ENCODE data around the gene N4BP2.

DNA sequence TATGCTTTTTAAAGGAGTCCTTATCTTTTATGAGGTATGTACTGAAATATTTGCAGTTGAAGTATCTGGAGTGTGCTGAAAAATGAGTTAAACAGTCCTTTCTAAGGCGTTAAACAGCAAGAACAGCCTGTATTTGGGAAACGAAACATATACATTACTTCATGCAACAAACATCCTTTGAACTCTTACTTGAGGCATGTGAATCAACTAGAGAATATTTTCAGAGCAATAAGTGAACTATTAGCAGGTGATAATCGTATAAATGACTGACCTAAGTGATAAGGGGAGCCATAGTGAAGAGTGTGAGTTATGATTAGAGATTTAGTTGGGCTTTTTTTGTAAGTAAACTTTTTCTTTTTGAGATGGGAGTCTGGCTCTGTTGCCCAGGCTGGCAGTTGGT, 94.3 kb downstream of the N4BP2 start:
- no peak for TF ChIP-seq RAD21 (IDR thresholded peaks at IDR 0.05; ENCODE audit: low read depth)
- TF ChIP-seq, protein P1, sequence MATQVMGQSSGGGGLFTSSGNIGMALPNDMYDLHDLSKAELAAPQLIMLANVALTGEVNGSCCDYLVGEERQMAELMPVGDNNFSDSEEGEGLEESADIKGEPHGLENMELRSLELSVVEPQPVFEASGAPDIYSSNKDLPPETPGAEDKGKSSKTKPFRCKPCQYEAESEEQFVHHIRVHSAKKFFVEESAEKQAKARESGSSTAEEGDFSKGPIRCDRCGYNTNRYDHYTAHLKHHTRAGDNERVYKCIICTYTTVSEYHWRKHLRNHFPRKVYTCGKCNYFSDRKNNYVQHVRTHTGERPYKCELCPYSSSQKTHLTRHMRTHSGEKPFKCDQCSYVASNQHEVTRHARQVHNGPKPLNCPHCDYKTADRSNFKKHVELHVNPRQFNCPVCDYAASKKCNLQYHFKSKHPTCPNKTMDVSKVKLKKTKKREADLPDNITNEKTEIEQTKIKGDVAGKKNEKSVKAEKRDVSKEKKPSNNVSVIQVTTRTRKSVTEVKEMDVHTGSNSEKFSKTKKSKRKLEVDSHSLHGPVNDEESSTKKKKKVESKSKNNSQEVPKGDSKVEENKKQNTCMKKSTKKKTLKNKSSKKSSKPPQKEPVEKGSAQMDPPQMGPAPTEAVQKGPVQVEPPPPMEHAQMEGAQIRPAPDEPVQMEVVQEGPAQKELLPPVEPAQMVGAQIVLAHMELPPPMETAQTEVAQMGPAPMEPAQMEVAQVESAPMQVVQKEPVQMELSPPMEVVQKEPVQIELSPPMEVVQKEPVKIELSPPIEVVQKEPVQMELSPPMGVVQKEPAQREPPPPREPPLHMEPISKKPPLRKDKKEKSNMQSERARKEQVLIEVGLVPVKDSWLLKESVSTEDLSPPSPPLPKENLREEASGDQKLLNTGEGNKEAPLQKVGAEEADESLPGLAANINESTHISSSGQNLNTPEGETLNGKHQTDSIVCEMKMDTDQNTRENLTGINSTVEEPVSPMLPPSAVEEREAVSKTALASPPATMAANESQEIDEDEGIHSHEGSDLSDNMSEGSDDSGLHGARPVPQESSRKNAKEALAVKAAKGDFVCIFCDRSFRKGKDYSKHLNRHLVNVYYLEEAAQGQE (IDR thresholded peaks at IDR 0.05; ENCODE audit: low read depth): no peak
- no peak for TF ChIP-seq FOXM1 (IDR thresholded peaks at IDR 0.05; ENCODE audit: borderline replicate concordance, low read depth)
- no peak for TF ChIP-seq TAF1 (IDR thresholded peaks at IDR 0.05; ENCODE audit: low read depth)
- no peak for TF ChIP-seq CREB1 (IDR thresholded peaks at IDR 0.05; ENCODE audit: low read depth)
- no peak for TF ChIP-seq EP300 (IDR thresholded peaks at IDR 0.05; ENCODE audit: borderline replicate concordance)
- TF ChIP-seq YY1 (IDR thresholded peaks at IDR 0.05; ENCODE audit: low read depth): no peak
- TF ChIP-seq, protein P2, sequence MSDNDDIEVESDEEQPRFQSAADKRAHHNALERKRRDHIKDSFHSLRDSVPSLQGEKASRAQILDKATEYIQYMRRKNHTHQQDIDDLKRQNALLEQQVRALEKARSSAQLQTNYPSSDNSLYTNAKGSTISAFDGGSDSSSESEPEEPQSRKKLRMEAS (IDR thresholded peaks at IDR 0.05): no peak
- no peak for TF ChIP-seq NFIC (IDR thresholded peaks at IDR 0.05)
- TF ChIP-seq, protein P3, sequence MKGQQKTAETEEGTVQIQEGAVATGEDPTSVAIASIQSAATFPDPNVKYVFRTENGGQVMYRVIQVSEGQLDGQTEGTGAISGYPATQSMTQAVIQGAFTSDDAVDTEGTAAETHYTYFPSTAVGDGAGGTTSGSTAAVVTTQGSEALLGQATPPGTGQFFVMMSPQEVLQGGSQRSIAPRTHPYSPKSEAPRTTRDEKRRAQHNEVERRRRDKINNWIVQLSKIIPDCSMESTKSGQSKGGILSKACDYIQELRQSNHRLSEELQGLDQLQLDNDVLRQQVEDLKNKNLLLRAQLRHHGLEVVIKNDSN (IDR thresholded peaks at IDR 0.05): no peak

All from Ishikawa (cell line).